SK-N-SH (cell line): ENCODE data around the gene NACAD. TPM values are rescaled to one million over a fixed set of nuclear protein-coding genes. Genes with fewer than 3 reads are reported as not detected.

ENCODE experiments used
- CTCF ChIA-PET: fragments of 300-600, 350-600 bp; formaldehyde crosslinking; extraction: SDS; loops from one replicate; lab custom pipeline; 2021; lab: Yijun Ruan, JAX
- POLR2A ChIA-PET: fragments of 350-600 bp; sonication (Branson Sonifier 250); formaldehyde crosslinking; extraction: SDS; loops from one replicate; lab custom pipeline; 2020; ENCODE audit warnings: antibody characterized with exemption, inconsistent platforms; lab: Yijun Ruan, JAX
- DNase-seq: peaks from one replicate; pipeline ENCODE4 v3.0.0; 2012
- H2AFZ ChIP-seq: fragments of 200-600 bp; sonication (generic); 2 replicates; pipeline ENCODE4 v1.8.1; 2016; ENCODE audit warnings: antibody characterized with exemption, mild to moderate bottlenecking, low read depth
- H3F3A ChIP-seq: fragments of 200-600 bp; sonication (generic); replicated peaks from 2 replicates; pipeline ENCODE3; 2016; ENCODE audit warnings: antibody characterized with exemption, mild to moderate bottlenecking; ENCODE audit not compliant: insufficient read depth
- H3K27ac ChIP-seq, 2 experiments: fragments of 200-500 bp in 1 of 2; fragments of 200-600 bp in 1 of 2; sonication (Bioruptor generic) in 1 of 2; sonication (generic), shearing (Covaris generic) in 1 of 2; 2 replicates each; pipeline versions ENCODE4 v1.5.1 to v1.6.1; 2014 to 2016; ENCODE audit warnings: low read depth in 2 of 2, inconsistent platforms in 1 of 2, low read length in 1 of 2, mild to moderate bottlenecking in 1 of 2, mixed read lengths in 1 of 2
- H3K27me3 ChIP-seq: fragments of 200-600 bp; sonication (generic), shearing (Covaris generic); 2 replicates; pipeline ENCODE4 v1.6.1; 2016; ENCODE audit warnings: mixed run types; ENCODE audit not compliant: insufficient read depth
- H3K36me3 ChIP-seq, 2 experiments: fragments of 200-500 bp in 1 of 2; fragments of 200-600 bp in 1 of 2; sonication (Bioruptor generic) in 1 of 2; sonication (generic) in 1 of 2; replicated peaks in 1 of 2; 2 replicates each; pipeline versions ENCODE3 to v1.5.1; 2014 to 2016; ENCODE audit warnings: low read length in 1 of 2, mild to moderate bottlenecking in 1 of 2; ENCODE audit not compliant: insufficient read depth in 2 of 2, control insufficient read depth in 1 of 2
- H3K4me1 ChIP-seq, 2 experiments: fragments of 200-500 bp in 1 of 2; fragments of 200-600 bp in 1 of 2; sonication (Bioruptor generic) in 1 of 2; sonication (generic), shearing (Covaris generic) in 1 of 2; 2 replicates each; pipeline versions ENCODE4 v1.5.1 to v1.6.1; 2014 to 2016; ENCODE audit warnings: low read depth in 1 of 2, low read length in 1 of 2, mixed run types in 1 of 2; ENCODE audit not compliant: insufficient read depth in 2 of 2, control insufficient read depth in 1 of 2
- H3K4me2 ChIP-seq: fragments of 200-600 bp; sonication (generic), shearing (Covaris generic); 2 replicates; pipeline ENCODE4 v1.6.1; 2017; ENCODE audit warnings: mixed run types
- H3K4me3 ChIP-seq, 2 experiments: fragments of 200-500 bp in 1 of 2; fragments of 200-600 bp in 1 of 2; sonication (Bioruptor generic) in 1 of 2; sonication (generic), shearing (Covaris generic) in 1 of 2; 2 replicates each; pipeline versions ENCODE4 v1.5.1 to v1.8.1; 2014 to 2016; ENCODE audit warnings: low read depth in 2 of 2, inconsistent platforms in 1 of 2, low read length in 1 of 2, mild to moderate bottlenecking in 1 of 2, mixed read lengths in 1 of 2, moderate library complexity in 1 of 2
- H3K79me2 ChIP-seq: fragments of 200-600 bp; sonication (generic); 2 replicates; pipeline ENCODE4 v1.8.1; 2017; ENCODE audit warnings: mild to moderate bottlenecking; ENCODE audit not compliant: insufficient read depth
- H3K9ac ChIP-seq: fragments of 200-600 bp; sonication (generic); 2 replicates; pipeline ENCODE4 v1.6.1; 2017; ENCODE audit warnings: mixed run types
- H3K9me2 ChIP-seq: fragments of 200-600 bp; sonication (generic); 2 replicates; pipeline ENCODE4 v1.6.1; 2017; ENCODE audit warnings: mixed run types
- H3K9me3 ChIP-seq: fragments of 200-600 bp; sonication (generic); 2 replicates; pipeline ENCODE4 v1.6.1; 2017; ENCODE audit warnings: mixed run types, mild to moderate bottlenecking, moderate library complexity
- H4K20me1 ChIP-seq: fragments of 200-600 bp; sonication (generic); 2 replicates; pipeline ENCODE4 v1.6.1; 2017; ENCODE audit warnings: mild to moderate bottlenecking, mixed run types; ENCODE audit not compliant: insufficient read depth
- FOSL2 ChIP-seq: IDR thresholded peaks from 2 replicates; pipeline ENCODE4 v1.4.0; 2012; ENCODE audit warnings: low read depth, mild to moderate bottlenecking, moderate library complexity, borderline replicate concordance
- GABPA ChIP-seq: IDR thresholded peaks from 2 replicates; pipeline ENCODE4 v1.4.0; 2012; ENCODE audit warnings: low read depth, mild to moderate bottlenecking
- MXI1 ChIP-seq: IDR thresholded peaks from 2 replicates; pipeline ENCODE4 v1.6.1; 2012; ENCODE audit warnings: mild to moderate bottlenecking, low read depth, low read length, improper control_type of control experiment
- NFIC ChIP-seq: IDR thresholded peaks from 2 replicates; pipeline ENCODE4 v1.4.0; 2012; ENCODE audit warnings: borderline replicate concordance
- RAD21 ChIP-seq: IDR thresholded peaks from 2 replicates; pipeline ENCODE4 v1.6.1; 2012; ENCODE audit warnings: mild to moderate bottlenecking, low read length
- RFX5 ChIP-seq: IDR thresholded peaks from 2 replicates; pipeline ENCODE4 v1.6.1; 2012; ENCODE audit warnings: mild to moderate bottlenecking, improper control_type of control experiment, low read length
- SMC3 ChIP-seq: IDR thresholded peaks from 2 replicates; pipeline ENCODE4 v1.6.1; 2012; ENCODE audit warnings: low read depth, low read length, improper control_type of control experiment
- TEAD4 ChIP-seq: IDR thresholded peaks from 2 replicates; pipeline ENCODE4 v1.4.0; 2012; ENCODE audit warnings: mild to moderate bottlenecking, borderline replicate concordance; ENCODE audit not compliant: insufficient read depth
- WGBS: methylation state at CpG from one replicate; pipeline ENCODE4 v1.1.6; 2017; ENCODE audit warnings: low lambda C conversion rate; 5-methylcytosine and 5-hydroxymethylcytosine counted together
- polyA plus RNA-seq, 3 experiments: library from polyadenylated mRNA; depleted of rRNA; stranded (reverse); fragments of >200 nt; gene quantifications; 2 replicates each; pipeline ENCODE4 v1.2.3, GENCODE V29; 2012
- TF ChIP-seq, protein P1 (sequence below): fragments of 150-350 bp; IDR thresholded peaks from 2 replicates; pipeline ENCODE4 v1.6.1; 2017; ENCODE audit warnings: antibody characterized with exemption, low read length, low read depth, borderline replicate concordance
- TF ChIP-seq, protein P2 (sequence below): fragments of 200-600 bp; sonication (generic); IDR thresholded peaks from 2 replicates; pipeline ENCODE4 v1.6.1; 2017; ENCODE audit warnings: antibody characterized with exemption, mild to moderate bottlenecking, moderate library complexity
- TF ChIP-seq, protein P3 (sequence below): IDR thresholded peaks from 2 replicates; pipeline ENCODE4; 2012

NACAD gene
- polyA plus RNA-seq, 1 of the 3 experiments (the other 2 are of a cell fraction): 2.8 TPM

DNA sequence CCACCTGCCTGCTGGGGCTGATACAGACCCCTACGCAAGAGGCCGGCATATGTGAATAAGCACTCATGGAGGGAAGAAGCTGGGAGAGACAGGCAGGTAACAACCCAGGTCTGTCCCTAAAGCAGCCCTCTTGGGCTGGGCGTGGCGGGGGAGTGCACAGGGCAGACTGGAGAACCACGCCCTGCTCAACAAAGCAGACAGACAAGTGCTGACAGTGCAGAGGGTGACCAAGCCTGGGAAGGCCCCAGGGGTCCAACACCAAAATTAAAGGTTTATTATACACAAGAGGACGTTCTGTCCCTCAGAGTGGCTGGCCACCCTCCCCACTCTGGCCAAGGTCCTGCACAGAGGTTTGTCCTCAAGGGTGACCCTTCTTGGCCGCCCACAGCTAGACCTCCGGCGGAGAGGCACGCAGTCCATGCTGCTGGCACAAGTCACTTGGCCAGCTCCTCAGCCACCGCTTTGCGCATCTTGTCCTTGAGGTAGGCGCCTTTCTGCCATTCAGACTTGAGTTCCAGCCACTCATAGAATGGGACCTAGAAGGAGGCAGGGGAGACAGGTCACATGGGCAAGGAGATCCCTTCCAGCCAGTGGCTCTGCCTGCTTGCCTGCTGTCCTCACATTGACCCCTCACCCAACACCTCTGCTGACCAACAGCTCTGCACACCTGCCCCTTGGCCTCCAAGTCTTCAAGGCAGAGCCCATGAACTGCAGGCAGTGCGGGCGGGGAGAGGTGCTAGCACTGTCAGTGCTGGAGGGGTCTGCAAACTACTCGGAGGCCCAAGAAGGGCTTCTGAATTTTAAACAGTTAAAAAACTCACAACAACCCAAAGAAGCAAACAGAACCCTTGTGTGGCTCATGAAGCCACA, 11.4 kb upstream of the NACAD start (continued):
- TF ChIP-seq TEAD4 (no peak), SMC3 (no peak)
- TF ChIP-seq, all 33 proteins: peak for 0

DNA sequence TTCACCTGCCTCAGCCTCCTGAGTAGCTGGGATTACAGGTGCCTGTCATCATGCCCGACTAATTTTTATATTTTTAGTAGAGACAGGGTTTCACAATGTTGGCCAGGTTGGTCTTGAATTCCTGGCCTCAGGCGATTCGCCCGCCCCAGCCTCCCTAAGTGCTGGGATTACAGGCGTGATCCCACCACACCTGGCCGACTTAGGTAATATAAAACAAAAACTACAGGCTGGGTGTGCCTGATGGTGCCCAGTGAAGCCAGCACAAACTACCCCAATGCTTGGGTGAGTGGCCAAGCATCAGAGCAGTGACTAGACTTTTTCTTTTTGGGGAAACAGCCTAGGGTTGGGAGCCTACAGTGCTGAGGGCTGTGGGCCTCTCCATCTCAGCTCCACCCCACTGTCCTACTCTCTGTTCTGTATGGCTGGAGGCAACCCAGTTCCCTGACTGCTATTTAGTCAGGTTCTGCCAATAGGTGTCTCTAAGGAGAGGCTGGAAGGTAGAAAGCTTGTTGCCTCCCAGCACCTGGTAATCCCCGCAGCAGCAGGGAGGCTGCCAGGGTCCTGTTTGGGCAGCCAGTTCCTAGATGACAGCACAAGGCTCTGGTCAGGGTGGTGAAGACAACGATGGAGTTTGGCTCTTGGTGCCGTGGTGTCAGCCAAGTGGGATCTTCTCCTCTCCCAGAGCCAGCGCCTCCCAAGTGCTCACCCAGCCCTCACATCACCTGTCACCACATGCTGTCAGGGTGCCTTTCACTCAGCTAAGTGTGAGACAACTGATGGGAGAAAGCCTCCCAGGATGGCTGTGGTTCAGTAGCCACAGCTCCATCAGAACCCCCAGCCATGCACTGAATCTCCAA, 10.4 kb upstream of the NACAD start:
- no peak overlapping the region for H3K4me2 ChIP-seq
- no peak for DNase-seq
- H3K4me1 ChIP-seq: no peaks in the 10 kb centered on the region
- peaks cover 16% of the 10 kb centered on the region for H3F3A ChIP-seq
- H3K9me2 ChIP-seq: no peaks in the 10 kb centered on the region
- peaks cover 34 to 52% of the 10 kb centered on the region in 2 experiments for H3K36me3 ChIP-seq
- ChIA-PET POLR2A (interaction anchor here (1.2 to 2.3 kb wide), 3 partner anchors 10 to 12 kb away, joined by 3 to 9 read pairs (median 3); partner anchors contain the start of gene TBRG4), CTCF (interaction anchor here (1.2 to 1.5 kb wide), 3 partner anchors 9 to 126 kb away, joined by 3 to 4 read pairs (median 3); no protein-coding TSS in a partner anchor)
- 93% methylated on average over 8 of the region's 10 CpGs for WGBS
- H4K20me1 ChIP-seq: peaks cover 17% of the 10 kb centered on the region
- H3K9me3 ChIP-seq: no peaks in the 10 kb centered on the region
- H3K79me2 ChIP-seq: peaks cover 2% of the 10 kb centered on the region; the same call in 1 of the 2 replicates
- no peaks in the 10 kb centered on the region for H3K27me3 ChIP-seq
- no peak overlapping the region for H2AFZ ChIP-seq
- no peak overlapping the region for H3K4me3 ChIP-seq
- H3K9ac ChIP-seq: no peak overlapping the region
- TF ChIP-seq, protein P1, sequence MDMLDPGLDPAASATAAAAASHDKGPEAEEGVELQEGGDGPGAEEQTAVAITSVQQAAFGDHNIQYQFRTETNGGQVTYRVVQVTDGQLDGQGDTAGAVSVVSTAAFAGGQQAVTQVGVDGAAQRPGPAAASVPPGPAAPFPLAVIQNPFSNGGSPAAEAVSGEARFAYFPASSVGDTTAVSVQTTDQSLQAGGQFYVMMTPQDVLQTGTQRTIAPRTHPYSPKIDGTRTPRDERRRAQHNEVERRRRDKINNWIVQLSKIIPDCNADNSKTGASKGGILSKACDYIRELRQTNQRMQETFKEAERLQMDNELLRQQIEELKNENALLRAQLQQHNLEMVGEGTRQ: no peak
- TF ChIP-seq RAD21: no peak
- no peak for TF ChIP-seq NFIC
- TF ChIP-seq GABPA: no peak
- TF ChIP-seq, protein P2, sequence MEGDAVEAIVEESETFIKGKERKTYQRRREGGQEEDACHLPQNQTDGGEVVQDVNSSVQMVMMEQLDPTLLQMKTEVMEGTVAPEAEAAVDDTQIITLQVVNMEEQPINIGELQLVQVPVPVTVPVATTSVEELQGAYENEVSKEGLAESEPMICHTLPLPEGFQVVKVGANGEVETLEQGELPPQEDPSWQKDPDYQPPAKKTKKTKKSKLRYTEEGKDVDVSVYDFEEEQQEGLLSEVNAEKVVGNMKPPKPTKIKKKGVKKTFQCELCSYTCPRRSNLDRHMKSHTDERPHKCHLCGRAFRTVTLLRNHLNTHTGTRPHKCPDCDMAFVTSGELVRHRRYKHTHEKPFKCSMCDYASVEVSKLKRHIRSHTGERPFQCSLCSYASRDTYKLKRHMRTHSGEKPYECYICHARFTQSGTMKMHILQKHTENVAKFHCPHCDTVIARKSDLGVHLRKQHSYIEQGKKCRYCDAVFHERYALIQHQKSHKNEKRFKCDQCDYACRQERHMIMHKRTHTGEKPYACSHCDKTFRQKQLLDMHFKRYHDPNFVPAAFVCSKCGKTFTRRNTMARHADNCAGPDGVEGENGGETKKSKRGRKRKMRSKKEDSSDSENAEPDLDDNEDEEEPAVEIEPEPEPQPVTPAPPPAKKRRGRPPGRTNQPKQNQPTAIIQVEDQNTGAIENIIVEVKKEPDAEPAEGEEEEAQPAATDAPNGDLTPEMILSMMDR: no peak
- TF ChIP-seq FOSL2: no peak
- TF ChIP-seq MXI1: no peak
- TF ChIP-seq RFX5: no peak
- TF ChIP-seq, protein P3, sequence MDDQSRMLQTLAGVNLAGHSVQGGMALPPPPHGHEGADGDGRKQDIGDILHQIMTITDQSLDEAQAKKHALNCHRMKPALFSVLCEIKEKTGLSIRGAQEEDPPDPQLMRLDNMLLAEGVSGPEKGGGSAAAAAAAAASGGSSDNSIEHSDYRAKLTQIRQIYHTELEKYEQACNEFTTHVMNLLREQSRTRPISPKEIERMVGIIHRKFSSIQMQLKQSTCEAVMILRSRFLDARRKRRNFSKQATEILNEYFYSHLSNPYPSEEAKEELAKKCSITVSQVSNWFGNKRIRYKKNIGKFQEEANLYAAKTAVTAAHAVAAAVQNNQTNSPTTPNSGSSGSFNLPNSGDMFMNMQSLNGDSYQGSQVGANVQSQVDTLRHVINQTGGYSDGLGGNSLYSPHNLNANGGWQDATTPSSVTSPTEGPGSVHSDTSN: no peak
- H3K27ac ChIP-seq: no peak overlapping the region
